A549 (cell line): ENCODE results near the gene TBC1D2B. TPM values are rescaled to one million over a fixed set of nuclear protein-coding genes. Genes with fewer than 3 reads are reported as not detected.

Source experiments
- ATAC-seq, 2 experiments: fragments of 200-7000 bp in 1 of 2; fragments of >200 bp in 1 of 2; cut with Nextera tagmentation in 1 of 2; cut with Tn5 transposase in 1 of 2; 3 replicates each; pipeline versions ENCODE4 v1.8.0 to v1.9.1; 2018 to 2020; ENCODE audit warnings: mild to moderate bottlenecking in 1 of 2, moderate library complexity in 1 of 2
- CTCF ChIA-PET: fragments of 300-600 bp; sonication (Branson Sonifier 250); formaldehyde crosslinking; extraction: SDS; loops from one replicate; lab custom pipeline; 2021; ENCODE audit warnings: antibody characterized with exemption, inconsistent platforms; lab: Yijun Ruan, JAX
- POLR2A ChIA-PET: fragments of 350-600 bp; formaldehyde crosslinking; extraction: SDS; loops from one replicate; lab custom pipeline; 2021; ENCODE audit warnings: antibody characterized with exemption, inconsistent platforms; lab: Yijun Ruan, JAX
- DNase-seq, 2 experiments: peaks; one replicate each; pipeline versions ENCODE4 v3.0.0 to v3.0.0-alpha.2; 2011 to 2016; ENCODE audit warnings: low read depth in 1 of 2, low spot score in 1 of 2
- FAIRE-seq: peaks from 2 replicates; lab custom pipeline; 2011; peaks lifted over from hg19 to GRCh38; lab: Jason Lieb, UNC
- H3K27ac ChIP-seq, 2 experiments: fragments of >200 bp; sonication (Bioruptor Twin); formaldehyde crosslinking; 3 replicates each; pipeline ENCODE4 v1.5.1; 2016 to 2017
- H3K4me1 ChIP-seq: fragments of >200 bp; sonication (Bioruptor Twin); formaldehyde crosslinking; 3 replicates; pipeline ENCODE4 v1.6.1; 2016
- H3K4me2 ChIP-seq: fragments of >200 bp; sonication (Bioruptor Twin); formaldehyde crosslinking; 3 replicates; pipeline ENCODE4 v1.6.1; 2016
- H3K4me3 ChIP-seq: fragments of >200 bp; sonication (Bioruptor Twin); formaldehyde crosslinking; 3 replicates; pipeline ENCODE4 v1.5.1; 2016
- H3K9me3 ChIP-seq: fragments of >200 bp; sonication (Bioruptor Twin); formaldehyde crosslinking; 3 replicates; pipeline ENCODE4 v1.6.1; 2016
- CEBPB ChIP-seq, 2 experiments: fragments of >200 bp in 1 of 2; sonication (Bioruptor Twin) in 1 of 2; formaldehyde crosslinking in 1 of 2; IDR thresholded peaks; 2 replicates each; pipeline ENCODE4 v1.6.1; 2012 to 2016
- EHF ChIP-seq: fragments of 250-450 bp; sonication (Bioruptor Pico); IDR thresholded peaks from 2 replicates; pipeline ENCODE4 v1.5.0; 2020; ENCODE audit warnings: mild to moderate bottlenecking
- HDAC2 ChIP-seq: fragments of 200-600 bp; sonication (generic); IDR thresholded peaks from 2 replicates; pipeline ENCODE4 v1.6.1; 2016
- HOXA7 ChIP-seq: fragments of 250-450 bp; sonication (Bioruptor Pico); IDR thresholded peaks from 2 replicates; pipeline ENCODE4 v1.5.0; 2020; ENCODE audit warnings: mild to moderate bottlenecking, moderate library complexity
- HOXB5 ChIP-seq: fragments of 250-450 bp; sonication (Bioruptor Pico); IDR thresholded peaks from 2 replicates; pipeline ENCODE4 v1.5.0; 2020; ENCODE audit warnings: mild to moderate bottlenecking, moderate library complexity
- JUN ChIP-seq, 2 experiments: fragments of >200 bp; sonication (Bioruptor Twin); formaldehyde crosslinking; IDR thresholded peaks; 2 replicates in 1 of 2; 3 replicates in 1 of 2; pipeline ENCODE4 v1.6.1; 2016 to 2017
- PHF8 ChIP-seq: fragments of 200-600 bp; sonication (generic); IDR thresholded peaks from 2 replicates; pipeline ENCODE4 v1.6.1; 2016; ENCODE audit warnings: low read depth, mild to moderate bottlenecking, antibody characterized with exemption, moderate library complexity, borderline replicate concordance
- POLR2A ChIP-seq: IDR thresholded peaks from 2 replicates; pipeline ENCODE4 v1.6.1; 2012; ENCODE audit warnings: mild to moderate bottlenecking, low read length
- RCOR1 ChIP-seq: fragments of 150-350 bp; IDR thresholded peaks from 2 replicates; pipeline ENCODE4 v1.6.1; 2014; ENCODE audit warnings: antibody characterized with exemption, low read length, low read depth
- RFX5 ChIP-seq: fragments of 450-650 bp; IDR thresholded peaks from 2 replicates; pipeline ENCODE4 v1.7.1; 2014; ENCODE audit warnings: antibody characterized with exemption, mild to moderate bottlenecking, moderate library complexity
- RNF2 ChIP-seq: fragments of 200-600 bp; sonication (generic); IDR thresholded peaks from 2 replicates; pipeline ENCODE4 v1.6.1; 2016; ENCODE audit warnings: low read depth, mild to moderate bottlenecking, antibody characterized with exemption, moderate library complexity, borderline replicate concordance
- TFCP2L1 ChIP-seq: fragments of 250-450 bp; sonication (Bioruptor Pico); IDR thresholded peaks from 2 replicates; pipeline ENCODE4 v1.5.0; 2021; ENCODE audit warnings: mild to moderate bottlenecking
- TP53 ChIP-seq: fragments of 250-450 bp; sonication (Bioruptor Pico); IDR thresholded peaks from 2 replicates; pipeline ENCODE4 v1.5.0; 2021; ENCODE audit warnings: mild to moderate bottlenecking, moderate library complexity
- ZNF302 ChIP-seq: fragments of 250-450 bp; sonication (Bioruptor Pico); IDR thresholded peaks from 2 replicates; pipeline ENCODE4 v1.9.0; 2021; ENCODE audit warnings: inconsistent platforms, mild to moderate bottlenecking, moderate library complexity
- ZSCAN20 ChIP-seq: fragments of 250-450 bp; sonication (Bioruptor Pico); IDR thresholded peaks from 2 replicates; pipeline ENCODE4 v1.8.0; 2022; ENCODE audit warnings: mild to moderate bottlenecking, moderate library complexity
- WGBS: methylation state at CpG from one replicate; pipeline ENCODE4 v1.1.6; 2017; ENCODE audit errors: missing lambda C conversion rate; 5-methylcytosine and 5-hydroxymethylcytosine counted together
- polyA plus RNA-seq, 4 experiments: library from polyadenylated mRNA; depleted of rRNA in 3 of 4; stranded (reverse); fragments of >200 nt; fragmentation: RNase III in 1 of 4; extraction: RNeasy Plus Mini Kit Qiagen cat#74134 plus additional on column Dnase treatment in 1 of 4; gene quantifications; 2 replicates in 3 of 4; 3 replicates in 1 of 4; pipeline ENCODE4 v1.2.3, GENCODE V29; 2011 to 2017
- TF ChIP-seq, protein P1 (sequence below): IDR thresholded peaks from 2 replicates; pipeline ENCODE4 v1.6.1; 2012
- TF ChIP-seq, protein P2 (sequence below): fragments of >200 bp; sonication (Bioruptor Twin); formaldehyde crosslinking; IDR thresholded peaks from 3 replicates; pipeline ENCODE4 v1.5.1; 2016
- TF ChIP-seq, protein P3 (sequence below): fragments of >200 bp; sonication (Bioruptor Twin); formaldehyde crosslinking; IDR thresholded peaks from 2 replicates; pipeline ENCODE4 v1.6.1; 2016
- TF ChIP-seq, protein P4 (sequence below): IDR thresholded peaks from 2 replicates; pipeline ENCODE4 v1.6.1; 2012
- TF ChIP-seq, protein P5 (sequence below): fragments of 200-600 bp; sonication (generic); IDR thresholded peaks from 2 replicates; pipeline ENCODE4 v1.6.1; 2016; ENCODE audit warnings: antibody characterized with exemption, mild to moderate bottlenecking, moderate library complexity

The TBC1D2B gene
- polyA plus RNA-seq, 2 of the 4 experiments (the other 2 are of a cell fraction): 13.6 to 13.9 TPM

DNA sequence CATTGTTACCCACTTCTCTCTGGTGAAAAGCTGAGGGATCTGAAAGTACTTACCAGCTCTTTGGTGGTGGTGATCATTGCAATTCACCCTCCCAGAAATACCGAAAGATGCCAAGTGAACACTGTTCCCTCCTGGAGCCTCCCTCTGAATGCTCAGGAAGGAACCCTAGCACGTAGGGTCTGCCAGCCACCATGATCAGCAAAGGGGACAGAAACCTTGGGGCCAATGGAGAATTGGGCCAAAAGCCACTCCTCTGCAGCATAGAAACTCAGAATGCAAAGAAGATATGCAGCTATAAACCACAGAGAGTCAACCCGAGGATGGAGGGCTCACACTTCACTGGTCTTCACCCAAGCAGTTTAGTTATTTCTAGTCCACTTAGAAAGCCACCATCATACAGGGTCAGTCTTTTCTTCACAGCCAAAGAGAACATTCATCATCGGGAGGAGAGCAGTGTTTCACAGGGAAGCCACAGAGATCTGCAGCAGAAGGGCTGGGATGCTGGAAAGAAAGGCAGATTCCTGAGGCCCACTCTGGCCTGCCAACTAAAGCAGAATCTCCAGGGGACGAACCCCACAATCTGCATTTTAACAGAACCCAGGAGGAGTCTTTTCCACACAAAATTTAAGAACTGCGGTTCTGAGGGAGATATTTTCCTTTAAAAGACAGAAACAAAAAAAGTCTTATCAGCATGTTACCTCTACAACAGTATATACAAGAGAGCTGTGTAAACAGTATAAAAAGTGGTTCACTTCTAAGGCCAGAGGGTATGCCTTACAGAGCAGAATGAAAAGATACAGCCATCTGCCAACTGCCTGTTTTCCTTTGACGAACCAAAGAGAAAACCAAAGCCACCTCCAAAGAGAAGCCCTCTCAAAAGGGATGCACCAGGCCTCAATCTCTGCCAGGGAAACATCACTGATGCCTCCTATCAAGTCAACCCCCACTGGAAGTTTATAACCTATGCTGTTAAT, 11.3 kb downstream of the TBC1D2B start:
- ATAC-seq (no peak), DNase-seq (no peak), FAIRE-seq (no peak)
- Histone ChIP-seq H3K9me3 (no peaks in the 10 kb centered on the region), H3K4me1 (peaks cover 50% of the 10 kb centered on the region), H3K4me3 (no peak overlapping the region), H3K27ac (no peak overlapping the region), H3K4me2 (no peak overlapping the region)
- WGBS: 83% methylated on average over 7 of the region's 7 CpGs
- CTCF ChIA-PET: interaction anchor here (1.0 to 1.2 kb wide), 5 partner anchors 13 to 47 kb away, joined by 3 to 4 read pairs (median 3); no protein-coding TSS in a partner anchor
- TF ChIP-seq JUN (IDR thresholded peaks at IDR 0.05) (no peak), ZNF302 (CRISPR knock-in tag) (no peak)
- POLR2A ChIA-PET: no interaction called here

DNA sequence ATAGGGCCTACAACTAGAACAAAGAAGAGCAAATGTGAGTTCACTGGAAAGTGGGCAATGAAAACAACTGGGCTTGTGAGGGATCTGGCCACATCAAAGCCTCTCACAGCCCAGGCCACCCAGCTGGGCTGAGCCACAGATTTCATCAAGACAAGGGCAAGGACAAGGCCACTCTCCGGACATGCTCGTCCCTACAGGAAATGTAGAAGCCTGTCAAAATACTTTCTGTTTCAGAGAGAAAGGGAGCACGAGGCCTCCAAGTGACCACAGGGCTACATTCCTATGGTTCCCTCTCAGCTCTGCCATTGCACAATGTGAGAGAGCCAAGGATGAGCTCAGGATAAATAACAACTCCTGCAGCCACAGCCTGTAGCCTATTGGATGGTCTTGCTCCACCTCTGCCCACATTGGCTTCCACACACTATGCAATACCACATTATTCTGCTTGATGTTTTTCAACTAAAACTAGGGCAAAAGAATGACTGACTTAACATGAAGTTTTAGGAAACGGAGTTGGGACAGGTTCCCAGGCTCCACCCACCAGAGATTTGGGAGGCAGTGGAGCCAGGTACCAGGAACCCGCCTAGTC, 12.1 kb downstream of the TBC1D2B start:
- TF ChIP-seq HDAC2: no peak
- TF ChIP-seq CEBPB (IDR thresholded peaks at IDR 0.05): peak in 1 of 2 experiments; percentile 28; a peak in 1 of 4 replicates
- TF ChIP-seq, all 56 proteins: peak for 1
- Histone ChIP-seq H3K9me3 (no peaks in the 10 kb centered on the region), H3K4me2 (no peak overlapping the region), H3K4me3 (no peak overlapping the region), H3K27ac (no peak overlapping the region), H3K4me1 (peaks cover 47% of the 10 kb centered on the region)
- FAIRE-seq (no peak), DNase-seq (no peak), ATAC-seq (peak; percentile 44 to 69; a peak in 3 of 6 replicates)
- ChIA-PET CTCF (interaction anchor here (1.0 to 1.2 kb wide), 4 partner anchors 14 to 48 kb away, joined by 3 to 4 read pairs (median 3); no protein-coding TSS in a partner anchor), POLR2A (interaction anchor here (1.0 kb wide), 1 partner anchor 48 kb away, joined by 4 read pairs; no protein-coding TSS in a partner anchor)
- WGBS: 91% methylated on average over 5 of the region's 5 CpGs

DNA sequence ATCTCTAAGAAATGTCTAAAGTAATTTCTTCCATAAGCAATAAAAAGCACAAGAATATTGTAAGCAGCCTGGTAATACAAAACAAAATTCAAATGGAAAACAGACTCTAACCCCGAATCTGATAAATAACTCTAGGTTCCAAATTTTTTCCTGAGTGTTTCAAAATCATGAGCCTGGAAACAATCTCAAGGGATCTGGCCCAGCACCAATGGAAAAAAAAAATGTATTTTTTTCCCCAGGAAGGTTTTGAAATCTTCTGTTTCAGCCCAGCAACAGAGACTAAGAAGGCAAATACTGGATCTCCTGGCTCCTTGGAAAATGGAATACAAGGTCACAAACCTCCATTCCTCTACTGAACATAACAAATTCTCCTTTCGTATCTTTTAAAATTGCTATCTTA, 13.0 kb downstream of the TBC1D2B start:
- peaks cover 40% of the 10 kb centered on the region for H3K4me1 ChIP-seq
- POLR2A ChIA-PET: interaction anchor here (1.0 kb wide), 1 partner anchor 49 kb away, joined by 4 read pairs; no protein-coding TSS in a partner anchor

More for the DNA sequence above, 13.0 kb downstream of the TBC1D2B start:
- ATAC-seq: no peak
- no peak overlapping the region for H3K27ac ChIP-seq
- no peak overlapping the region for H3K4me2 ChIP-seq
- CTCF ChIA-PET: interaction anchor here (1.2 kb wide), 2 partner anchors 22 to 44 kb away, joined by 3 to 4 read pairs; no protein-coding TSS in a partner anchor
- H3K4me3 ChIP-seq: no peak overlapping the region
- DNase-seq: no peak
- no peak for FAIRE-seq
- TF ChIP-seq, protein P1, sequence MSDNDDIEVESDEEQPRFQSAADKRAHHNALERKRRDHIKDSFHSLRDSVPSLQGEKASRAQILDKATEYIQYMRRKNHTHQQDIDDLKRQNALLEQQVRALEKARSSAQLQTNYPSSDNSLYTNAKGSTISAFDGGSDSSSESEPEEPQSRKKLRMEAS: no peak
- TF ChIP-seq EHF (CRISPR knock-in tag): no peak
- no peak for TF ChIP-seq TP53 (CRISPR knock-in tag)
- no peak for TF ChIP-seq JUN (IDR thresholded peaks at IDR 0.05)
- TF ChIP-seq ZSCAN20 (CRISPR knock-in tag): no peak
- no peak for TF ChIP-seq HDAC2
- TF ChIP-seq, protein P2, sequence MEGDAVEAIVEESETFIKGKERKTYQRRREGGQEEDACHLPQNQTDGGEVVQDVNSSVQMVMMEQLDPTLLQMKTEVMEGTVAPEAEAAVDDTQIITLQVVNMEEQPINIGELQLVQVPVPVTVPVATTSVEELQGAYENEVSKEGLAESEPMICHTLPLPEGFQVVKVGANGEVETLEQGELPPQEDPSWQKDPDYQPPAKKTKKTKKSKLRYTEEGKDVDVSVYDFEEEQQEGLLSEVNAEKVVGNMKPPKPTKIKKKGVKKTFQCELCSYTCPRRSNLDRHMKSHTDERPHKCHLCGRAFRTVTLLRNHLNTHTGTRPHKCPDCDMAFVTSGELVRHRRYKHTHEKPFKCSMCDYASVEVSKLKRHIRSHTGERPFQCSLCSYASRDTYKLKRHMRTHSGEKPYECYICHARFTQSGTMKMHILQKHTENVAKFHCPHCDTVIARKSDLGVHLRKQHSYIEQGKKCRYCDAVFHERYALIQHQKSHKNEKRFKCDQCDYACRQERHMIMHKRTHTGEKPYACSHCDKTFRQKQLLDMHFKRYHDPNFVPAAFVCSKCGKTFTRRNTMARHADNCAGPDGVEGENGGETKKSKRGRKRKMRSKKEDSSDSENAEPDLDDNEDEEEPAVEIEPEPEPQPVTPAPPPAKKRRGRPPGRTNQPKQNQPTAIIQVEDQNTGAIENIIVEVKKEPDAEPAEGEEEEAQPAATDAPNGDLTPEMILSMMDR: no peak
- TF ChIP-seq RFX5: no peak
- no peak for TF ChIP-seq TFCP2L1 (CRISPR knock-in tag)
- TF ChIP-seq ZNF302 (CRISPR knock-in tag): no peak
- TF ChIP-seq RCOR1: no peak
- TF ChIP-seq HOXA7 (CRISPR knock-in tag): no peak
- TF ChIP-seq, protein P3, sequence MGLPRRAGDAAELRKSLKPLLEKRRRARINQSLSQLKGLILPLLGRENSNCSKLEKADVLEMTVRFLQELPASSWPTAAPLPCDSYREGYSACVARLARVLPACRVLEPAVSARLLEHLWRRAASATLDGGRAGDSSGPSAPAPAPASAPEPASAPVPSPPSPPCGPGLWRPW: no peak
- TF ChIP-seq POLR2A: no peak
- TF ChIP-seq, protein P4, sequence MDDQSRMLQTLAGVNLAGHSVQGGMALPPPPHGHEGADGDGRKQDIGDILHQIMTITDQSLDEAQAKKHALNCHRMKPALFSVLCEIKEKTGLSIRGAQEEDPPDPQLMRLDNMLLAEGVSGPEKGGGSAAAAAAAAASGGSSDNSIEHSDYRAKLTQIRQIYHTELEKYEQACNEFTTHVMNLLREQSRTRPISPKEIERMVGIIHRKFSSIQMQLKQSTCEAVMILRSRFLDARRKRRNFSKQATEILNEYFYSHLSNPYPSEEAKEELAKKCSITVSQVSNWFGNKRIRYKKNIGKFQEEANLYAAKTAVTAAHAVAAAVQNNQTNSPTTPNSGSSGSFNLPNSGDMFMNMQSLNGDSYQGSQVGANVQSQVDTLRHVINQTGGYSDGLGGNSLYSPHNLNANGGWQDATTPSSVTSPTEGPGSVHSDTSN: no peak
- TF ChIP-seq, protein P5, sequence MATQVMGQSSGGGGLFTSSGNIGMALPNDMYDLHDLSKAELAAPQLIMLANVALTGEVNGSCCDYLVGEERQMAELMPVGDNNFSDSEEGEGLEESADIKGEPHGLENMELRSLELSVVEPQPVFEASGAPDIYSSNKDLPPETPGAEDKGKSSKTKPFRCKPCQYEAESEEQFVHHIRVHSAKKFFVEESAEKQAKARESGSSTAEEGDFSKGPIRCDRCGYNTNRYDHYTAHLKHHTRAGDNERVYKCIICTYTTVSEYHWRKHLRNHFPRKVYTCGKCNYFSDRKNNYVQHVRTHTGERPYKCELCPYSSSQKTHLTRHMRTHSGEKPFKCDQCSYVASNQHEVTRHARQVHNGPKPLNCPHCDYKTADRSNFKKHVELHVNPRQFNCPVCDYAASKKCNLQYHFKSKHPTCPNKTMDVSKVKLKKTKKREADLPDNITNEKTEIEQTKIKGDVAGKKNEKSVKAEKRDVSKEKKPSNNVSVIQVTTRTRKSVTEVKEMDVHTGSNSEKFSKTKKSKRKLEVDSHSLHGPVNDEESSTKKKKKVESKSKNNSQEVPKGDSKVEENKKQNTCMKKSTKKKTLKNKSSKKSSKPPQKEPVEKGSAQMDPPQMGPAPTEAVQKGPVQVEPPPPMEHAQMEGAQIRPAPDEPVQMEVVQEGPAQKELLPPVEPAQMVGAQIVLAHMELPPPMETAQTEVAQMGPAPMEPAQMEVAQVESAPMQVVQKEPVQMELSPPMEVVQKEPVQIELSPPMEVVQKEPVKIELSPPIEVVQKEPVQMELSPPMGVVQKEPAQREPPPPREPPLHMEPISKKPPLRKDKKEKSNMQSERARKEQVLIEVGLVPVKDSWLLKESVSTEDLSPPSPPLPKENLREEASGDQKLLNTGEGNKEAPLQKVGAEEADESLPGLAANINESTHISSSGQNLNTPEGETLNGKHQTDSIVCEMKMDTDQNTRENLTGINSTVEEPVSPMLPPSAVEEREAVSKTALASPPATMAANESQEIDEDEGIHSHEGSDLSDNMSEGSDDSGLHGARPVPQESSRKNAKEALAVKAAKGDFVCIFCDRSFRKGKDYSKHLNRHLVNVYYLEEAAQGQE: no peak
- TF ChIP-seq HOXB5 (CRISPR knock-in tag): no peak
- no peak for TF ChIP-seq PHF8
- TF ChIP-seq RNF2: no peak
- 88% methylated on average over 2 of the region's 2 CpGs for WGBS
- no peaks in the 10 kb centered on the region for H3K9me3 ChIP-seq
